HCT116 (cell line): Measurements from ENCODE around the gene SHC2. TPM values are rescaled to one million over a fixed set of nuclear protein-coding genes. Genes with fewer than 3 reads are reported as not detected.

Experiments used
- ATAC-seq: fragments of 200-7000 bp; cut with Tn5 transposase; 2 replicates; pipeline ENCODE4 v1.9.1; 2020; ENCODE audit warnings: mild to moderate bottlenecking, moderate library complexity
- BruUV-seq: library from RNA; stranded (reverse); fragments of 400-500 nt; replicated peaks from 2 replicates; lab custom pipeline; 2021; lab: Mats Ljungman, UMichigan
- CTCF ChIA-PET: fragments of 300-600 bp; sonication (Branson Sonifier 250); formaldehyde crosslinking; loops from one replicate; lab custom pipeline; 2021; ENCODE audit warnings: antibody characterized with exemption; lab: Charles Lee
- POLR2A ChIA-PET: fragments of 300-600, 350-600 bp; sonication (Branson Sonifier 250); formaldehyde crosslinking; loops from one replicate; lab custom pipeline; 2021; ENCODE audit warnings: antibody characterized with exemption; lab: Charles Lee
- RAD21 ChIA-PET, 2 experiments: fragments of 300-600 bp; sonication (Branson Sonifier 250); formaldehyde crosslinking; loops; one replicate each; lab custom pipeline; 2023; ENCODE audit warnings: low total read pairs in 2 of 2; ENCODE audit not compliant: uncharacterized antibody in 2 of 2, unreplicated experiment in 2 of 2, low non-redundant PET in 1 of 2; lab: Charles Lee
- DNase-seq: peaks from one replicate; pipeline ENCODE4 v3.0.0-alpha.2; 2010; ENCODE audit warnings: low read depth, low spot score
- H2AFZ ChIP-seq: fragments of 200-600 bp; shearing (Covaris generic), sonication (generic); 2 replicates; pipeline ENCODE4 v1.6.1; 2017; ENCODE audit warnings: low read depth, mixed run types, mixed read lengths, antibody characterized with exemption, low read length; ENCODE audit not compliant: poor library complexity, severe bottlenecking
- H3K27ac ChIP-seq: 2 replicates; pipeline ENCODE4 v1.5.1; 2012; ENCODE audit warnings: low read depth, low read length
- H3K27me3 ChIP-seq: fragments of 200-600 bp; sonication (generic); 2 replicates; pipeline ENCODE4 v1.6.1; 2016; ENCODE audit warnings: mixed run types, low read length, mixed read lengths; ENCODE audit not compliant: insufficient read depth
- H3K36me3 ChIP-seq, 2 experiments: fragments of 200-500 bp in 1 of 2; fragments of 200-600 bp in 1 of 2; sonication (Bioruptor generic) in 1 of 2; sonication (generic) in 1 of 2; 2 replicates each; pipeline versions ENCODE4 v1.5.1 to v1.6.1; 2014 to 2016; ENCODE audit warnings: low read length in 2 of 2, inconsistent platforms in 1 of 2, mixed read lengths in 1 of 2, mixed run types in 1 of 2; ENCODE audit not compliant: insufficient read depth in 2 of 2, control insufficient read depth in 1 of 2
- H3K4me1 ChIP-seq, 2 experiments: fragments of 200-600 bp in 1 of 2; sonication (generic) in 1 of 2; 2 replicates each; pipeline versions ENCODE4 v1.5.1 to v1.6.1; 2012 to 2017; ENCODE audit warnings: low read length in 2 of 2, inconsistent platforms in 1 of 2, mild to moderate bottlenecking in 1 of 2, mixed read lengths in 1 of 2, mixed run types in 1 of 2, moderate library complexity in 1 of 2; ENCODE audit not compliant: insufficient read depth in 2 of 2, control insufficient read depth in 1 of 2
- H3K4me2 ChIP-seq: fragments of 200-600 bp; sonication (generic); 2 replicates; pipeline ENCODE4 v1.6.1; 2017; ENCODE audit warnings: mixed run types, low read length, mixed read lengths
- H3K4me3 ChIP-seq, 2 experiments: fragments of 200-600 bp in 1 of 2; sonication (generic) in 1 of 2; replicated peaks in 1 of 2; 2 replicates each; pipeline ENCODE4 v1.5.1; 2011 to 2016; ENCODE audit warnings: low read length in 2 of 2, control low read depth in 1 of 2, low read depth in 1 of 2, mild to moderate bottlenecking in 1 of 2, mixed read lengths in 1 of 2, mixed run types in 1 of 2
- H3K79me2 ChIP-seq: fragments of 200-600 bp; sonication (generic); 2 replicates; pipeline ENCODE4 v1.6.1; 2017; ENCODE audit warnings: mild to moderate bottlenecking, mixed run types, low read length, moderate library complexity, mixed read lengths; ENCODE audit not compliant: insufficient read depth
- H3K9ac ChIP-seq: fragments of 200-600 bp; sonication (generic); 2 replicates; pipeline ENCODE4 v1.6.1; 2016; ENCODE audit warnings: low read length, mixed read lengths
- H3K9me2 ChIP-seq: fragments of 200-600 bp; sonication (generic), shearing (Covaris generic); 2 replicates; pipeline ENCODE4 v1.6.1; 2017; ENCODE audit warnings: mixed run types, mild to moderate bottlenecking, moderate library complexity; ENCODE audit not compliant: insufficient read depth
- H3K9me3 ChIP-seq, 2 experiments: fragments of 200-500 bp in 1 of 2; fragments of 200-600 bp in 1 of 2; sonication (Bioruptor generic) in 1 of 2; sonication (generic) in 1 of 2; 2 replicates each; pipeline ENCODE4 v1.6.1; 2014 to 2017; ENCODE audit warnings: low read length in 2 of 2, mixed read lengths in 2 of 2, inconsistent platforms in 1 of 2, low read depth in 1 of 2, mild to moderate bottlenecking in 1 of 2, mixed run types in 1 of 2, moderate library complexity in 1 of 2; ENCODE audit not compliant: control insufficient read depth in 1 of 2, insufficient read depth in 1 of 2
- H4K20me1 ChIP-seq: fragments of 200-600 bp; sonication (generic), shearing (Covaris generic); 2 replicates; pipeline ENCODE4 v1.6.1; 2017; ENCODE audit warnings: mixed run types, mild to moderate bottlenecking, moderate library complexity; ENCODE audit not compliant: insufficient read depth
- FOSL1 ChIP-seq: IDR thresholded peaks from 2 replicates; pipeline ENCODE4 v1.6.1; 2012; ENCODE audit warnings: low read depth
- RAD21 ChIP-seq: IDR thresholded peaks from 2 replicates; pipeline ENCODE4 v1.6.1; 2012; ENCODE audit warnings: low read depth, mild to moderate bottlenecking
- SP1 ChIP-seq: IDR thresholded peaks from 2 replicates; pipeline ENCODE4 v1.6.1; 2012; ENCODE audit warnings: low read depth
- SRF ChIP-seq: IDR thresholded peaks from 2 replicates; pipeline ENCODE4 v1.6.1; 2012; ENCODE audit warnings: low read depth
- TCF7L2 ChIP-seq: IDR thresholded peaks from 2 replicates; pipeline ENCODE4 v1.7.0; 2011; ENCODE audit warnings: borderline replicate concordance, inconsistent platforms; ENCODE audit not compliant: insufficient read depth, insufficient read length; ENCODE audit errors: extremely low read depth
- ZFX ChIP-seq: fragments of 450-650 bp; IDR thresholded peaks from 2 replicates; pipeline ENCODE4 v1.6.1; 2017
- intact Hi-C: fragments of 100-400 bp; cut with micrococcal nuclease; formaldehyde crosslinking; loops from 2 replicates; pipeline ENCODE4 v1.10.0; 2022
- total RNA-seq: library from RNA; stranded (reverse); gene quantifications from one replicate; pipeline ENCODE4 v1.2.1, GENCODE V29; 2021; ENCODE audit not compliant: unreplicated experiment
- TF ChIP-seq, protein P1 (sequence below): IDR thresholded peaks from 2 replicates; pipeline ENCODE4 v1.6.1; 2012
- TF ChIP-seq, protein P2 (sequence below): IDR thresholded peaks from 2 replicates; pipeline ENCODE4 v1.6.1; 2011; ENCODE audit warnings: mild to moderate bottlenecking, low read length, moderate library complexity; ENCODE audit not compliant: insufficient replicate concordance; ENCODE audit errors: extremely low read depth

Gene SHC2
- total RNA-seq, 1 experiment from 2014 or later: 2.5 TPM

DNA sequence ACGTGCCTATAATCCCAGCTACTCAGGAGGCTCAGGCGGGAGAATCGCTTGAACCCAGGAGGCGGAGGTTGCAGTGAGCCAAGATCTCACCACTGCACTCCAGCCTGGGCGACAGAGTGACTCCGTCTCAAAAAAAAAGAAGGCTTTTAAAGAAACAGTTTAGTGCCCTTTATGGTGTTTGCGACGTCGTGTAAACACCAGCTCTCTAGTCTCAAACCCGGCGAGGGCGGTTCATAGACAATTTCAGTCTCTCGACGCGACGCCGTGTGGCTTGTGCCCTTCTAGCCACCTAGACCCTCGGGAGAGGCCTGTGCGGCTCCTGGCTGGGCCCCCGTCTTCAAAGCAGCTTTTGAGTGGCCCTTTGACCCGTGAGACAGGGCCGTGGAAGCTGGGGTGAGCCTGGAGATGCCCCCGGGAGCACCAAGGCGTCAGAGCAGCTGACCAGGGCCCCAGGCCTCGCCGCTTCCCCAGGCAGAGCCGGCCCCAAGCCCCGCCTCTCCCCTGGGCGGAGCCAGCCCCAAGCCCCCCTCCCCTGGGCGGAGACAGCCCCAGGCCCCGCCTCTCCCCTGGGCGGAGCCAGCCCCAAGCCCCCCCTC is 30.4 kb upstream of the SHC2 start:
- Histone ChIP-seq H3K9ac (no peak overlapping the region), H3K4me1 (peaks cover 8 to 21% of the 10 kb centered on the region in 2 experiments)
- POLR2A ChIA-PET: interaction anchor here (1.4 kb wide), 1 partner anchor 15 kb away, joined by 5 read pairs; no protein-coding TSS in a partner anchor

More for the DNA sequence above, 30.4 kb upstream of the SHC2 start:
- H3K4me3 ChIP-seq: no peak overlapping the region
- H3K9me3 ChIP-seq: no peaks in the 10 kb centered on the region; a peak in 1 of 4 replicates
- DNase-seq: no peak
- H4K20me1 ChIP-seq: no peaks in the 10 kb centered on the region
- intact Hi-C loops: no loop called here
- no peak for ATAC-seq
- TF ChIP-seq ZFX: no peak
- TF ChIP-seq FOSL1: no peak
- TF ChIP-seq SRF: no peak
- TF ChIP-seq, protein P1, sequence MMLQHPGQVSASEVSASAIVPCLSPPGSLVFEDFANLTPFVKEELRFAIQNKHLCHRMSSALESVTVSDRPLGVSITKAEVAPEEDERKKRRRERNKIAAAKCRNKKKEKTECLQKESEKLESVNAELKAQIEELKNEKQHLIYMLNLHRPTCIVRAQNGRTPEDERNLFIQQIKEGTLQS: no peak
- TF ChIP-seq SP1: no peak
- no peak for TF ChIP-seq RAD21
- TF ChIP-seq, protein P2, sequence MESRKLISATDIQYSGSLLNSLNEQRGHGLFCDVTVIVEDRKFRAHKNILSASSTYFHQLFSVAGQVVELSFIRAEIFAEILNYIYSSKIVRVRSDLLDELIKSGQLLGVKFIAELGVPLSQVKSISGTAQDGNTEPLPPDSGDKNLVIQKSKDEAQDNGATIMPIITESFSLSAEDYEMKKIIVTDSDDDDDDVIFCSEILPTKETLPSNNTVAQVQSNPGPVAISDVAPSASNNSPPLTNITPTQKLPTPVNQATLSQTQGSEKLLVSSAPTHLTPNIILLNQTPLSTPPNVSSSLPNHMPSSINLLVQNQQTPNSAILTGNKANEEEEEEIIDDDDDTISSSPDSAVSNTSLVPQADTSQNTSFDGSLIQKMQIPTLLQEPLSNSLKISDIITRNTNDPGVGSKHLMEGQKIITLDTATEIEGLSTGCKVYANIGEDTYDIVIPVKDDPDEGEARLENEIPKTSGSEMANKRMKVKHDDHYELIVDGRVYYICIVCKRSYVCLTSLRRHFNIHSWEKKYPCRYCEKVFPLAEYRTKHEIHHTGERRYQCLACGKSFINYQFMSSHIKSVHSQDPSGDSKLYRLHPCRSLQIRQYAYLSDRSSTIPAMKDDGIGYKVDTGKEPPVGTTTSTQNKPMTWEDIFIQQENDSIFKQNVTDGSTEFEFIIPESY: no peak
- TF ChIP-seq TCF7L2: no peak
- H3K9me2 ChIP-seq: no peaks in the 10 kb centered on the region
- H3K27me3 ChIP-seq: no peaks in the 10 kb centered on the region
- no TSS peak for BruUV-seq
- no peaks in the 10 kb centered on the region for H3K79me2 ChIP-seq
- no peak overlapping the region for H3K4me2 ChIP-seq
- no peak overlapping the region; the same call in 1 of the 2 replicates for H3K27ac ChIP-seq
- RAD21 ChIA-PET: no interaction called here
- H2AFZ ChIP-seq: no peak overlapping the region
- no peaks in the 10 kb centered on the region for H3K36me3 ChIP-seq
- CTCF ChIA-PET: interaction anchor here (0.8 kb wide), 1 partner anchor 20 kb away, joined by 3 read pairs; no protein-coding TSS in a partner anchor
